Body of pancreas (tissue), 4 donors: ENCODE measurements around the gene SRI.

Source experiments
- CTCF ChIP-seq, 7 experiments: fragments of 450-650 bp in 4 of 7; fragments of 200-600 bp in 3 of 7; sonication (generic) in 3 of 7; IDR thresholded peaks; one replicate each; pipeline ENCODE4 v1.5.1; 2016 to 2019; ENCODE audit warnings: antibody characterized with exemption in 7 of 7
- POLR2A ChIP-seq, 3 donors: fragments of 450-650 bp; IDR thresholded peaks; one replicate each; pipeline ENCODE4 v1.6.1; 2016; ENCODE audit warnings: antibody characterized with exemption in 3 of 3, mild to moderate bottlenecking in 2 of 3

GRCh38 chr7:88233828-88234227 lies 14.0 kb upstream of the SRI start:
- TF ChIP-seq CTCF (IDR thresholded peaks at IDR 0.05) (no peak), POLR2A (IDR thresholded peaks at IDR 0.05) (no peak)
